GM12864 (cell line): ENCODE data around the gene MTAP.

Experiments
- DNase-seq: peaks from one replicate; pipeline ENCODE4 v3.0.0-alpha.2; 2011; ENCODE audit warnings: low read depth
- H3K4me3 ChIP-seq: 2 replicates; pipeline ENCODE4 v1.5.1; 2011; ENCODE audit warnings: mild to moderate bottlenecking, low read depth, low read length, control low read depth
- CTCF ChIP-seq: IDR thresholded peaks from 2 replicates; pipeline ENCODE4 v1.5.1; 2011; ENCODE audit warnings: low read depth, mild to moderate bottlenecking, moderate library complexity, low read length, control low read depth, inconsistent platforms; ENCODE audit errors: missing control alignments

The MTAP gene

GRCh38 chr9:21766096-21766495 lies 36.3 kb upstream of the MTAP start:
- no peak for DNase-seq
- no peak for TF ChIP-seq CTCF

GRCh38 chr9:21770871-21771560 lies 31.4 kb upstream of the MTAP start:
- DNase-seq = no peak
- no peak overlapping the region for H3K4me3 ChIP-seq
- no peak for TF ChIP-seq CTCF

More at GRCh38 chr9:21766096-21766495, 36.3 kb upstream of the MTAP start:
- H3K4me3 ChIP-seq = no peak overlapping the region

GRCh38 chr9:21777701-21778100 lies 24.7 kb upstream of the MTAP start:
- no peak for DNase-seq
- no peak for TF ChIP-seq CTCF
- no peak overlapping the region for H3K4me3 ChIP-seq

GRCh38 chr9:21778304-21778703 lies 24.1 kb upstream of the MTAP start:
- no peak overlapping the region for H3K4me3 ChIP-seq
- DNase-seq = no peak
- no peak for TF ChIP-seq CTCF

- DNase-seq = no peak
- no peak for TF ChIP-seq CTCF
- H3K4me3 ChIP-seq = no peak overlapping the region
Measured at GRCh38 chr9:21779397-21779796, 23.0 kb upstream of the MTAP start.

- no peak overlapping the region for H3K4me3 ChIP-seq
- TF ChIP-seq CTCF = no peak
- DNase-seq = no peak
Measured at GRCh38 chr9:21781656-21782055, 20.8 kb upstream of the MTAP start.

- no peak for TF ChIP-seq CTCF
- no peak overlapping the region for H3K4me3 ChIP-seq
Measured at GRCh38 chr9:21782205-21782604, 20.2 kb upstream of the MTAP start.

More at GRCh38 chr9:21782205-21782604, 20.2 kb upstream of the MTAP start:
- no peak for DNase-seq
